Measurements from ENCODE around the gene TBC1D22A. TPM values are rescaled to one million over a fixed set of nuclear protein-coding genes. Genes with fewer than 3 reads are reported as not detected.

TBC1D22A gene
- polyA plus RNA-seq, 1 of the 3 experiments (the other 2 are of a cell fraction), result 16.5 TPM

DNA sequence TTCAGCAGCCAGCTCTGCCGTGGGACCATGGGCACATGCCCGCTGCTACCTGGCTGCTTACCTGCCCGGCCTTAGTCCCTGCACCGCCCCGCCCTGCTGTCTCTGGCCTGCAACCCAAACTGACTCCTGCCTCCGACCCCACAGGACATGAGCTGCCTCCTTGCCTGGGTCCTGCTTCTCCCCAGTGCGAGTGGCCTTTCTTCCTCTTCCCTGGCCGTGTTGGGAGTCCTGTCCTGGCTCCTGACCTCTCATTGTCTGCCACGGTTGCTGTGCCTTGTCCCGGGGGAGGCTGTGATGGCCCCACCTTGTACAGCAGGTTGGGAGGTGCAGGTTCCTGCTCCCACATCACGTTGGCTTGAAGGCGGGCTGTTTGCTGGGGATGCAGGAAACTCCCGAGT, 370.0 kb downstream of the TBC1D22A start:
- DNase-seq, result no peak
- no peak overlapping the region for H3K27ac ChIP-seq (ENCODE audit: low read depth in 2 of 2, low read length in 1 of 2)
- H3K9me2 ChIP-seq, result no peaks in the 10 kb centered on the region
- no peak overlapping the region for H2AFZ ChIP-seq (ENCODE audit: low read depth)
- no peak for TF ChIP-seq TAF1 (IDR thresholded peaks at IDR 0.05; ENCODE audit: borderline replicate concordance, low read depth, low read length)
- no peak for TF ChIP-seq GABPA (IDR thresholded peaks at IDR 0.05; ENCODE audit: low read depth)
- TF ChIP-seq SIN3A (IDR thresholded peaks at IDR 0.05; ENCODE audit: borderline replicate concordance, low read depth, low read length), result no peak
- TF ChIP-seq MEF2A (IDR thresholded peaks at IDR 0.05; ENCODE audit: borderline replicate concordance, low read depth), result no peak
- no peak for TF ChIP-seq EZH2phosphoT487 (IDR thresholded peaks at IDR 0.05; ENCODE audit: borderline replicate concordance, low read depth)
- no peak for TF ChIP-seq FOXM1 (IDR thresholded peaks at IDR 0.05; ENCODE audit: low read depth)
- H3F3A ChIP-seq (replicated peaks; ENCODE audit: insufficient read depth), result no peaks in the 10 kb centered on the region
- no peaks in the 10 kb centered on the region for H3K36me3 ChIP-seq (replicated peaks in 1 of 2; ENCODE audit: control insufficient read depth in 1 of 2, insufficient read depth in 2 of 2, low read length in 1 of 2)
- no peak overlapping the region for H3K9ac ChIP-seq
- ChIA-PET POLR2A (no interaction called here), CTCF (no interaction called here)
- no peaks in the 10 kb centered on the region for H3K27me3 ChIP-seq (ENCODE audit: insufficient read depth)
- no peaks in the 10 kb centered on the region for H3K79me2 ChIP-seq (ENCODE audit: insufficient read depth)
- H3K4me2 ChIP-seq, result no peak overlapping the region
- H3K4me1 ChIP-seq (ENCODE audit: control insufficient read depth in 1 of 2, insufficient read depth in 2 of 2, low read depth in 1 of 2, low read length in 1 of 2), result no peaks in the 10 kb centered on the region
- WGBS (ENCODE audit: low lambda C conversion rate), result 94% methylated on average over 12 of the region's 13 CpGs
- H3K9me3 ChIP-seq, result no peaks in the 10 kb centered on the region
- H3K4me3 ChIP-seq (ENCODE audit: low read depth in 2 of 2, low read length in 1 of 2), result no peak overlapping the region
- no peaks in the 10 kb centered on the region for H4K20me1 ChIP-seq (ENCODE audit: insufficient read depth)

DNA sequence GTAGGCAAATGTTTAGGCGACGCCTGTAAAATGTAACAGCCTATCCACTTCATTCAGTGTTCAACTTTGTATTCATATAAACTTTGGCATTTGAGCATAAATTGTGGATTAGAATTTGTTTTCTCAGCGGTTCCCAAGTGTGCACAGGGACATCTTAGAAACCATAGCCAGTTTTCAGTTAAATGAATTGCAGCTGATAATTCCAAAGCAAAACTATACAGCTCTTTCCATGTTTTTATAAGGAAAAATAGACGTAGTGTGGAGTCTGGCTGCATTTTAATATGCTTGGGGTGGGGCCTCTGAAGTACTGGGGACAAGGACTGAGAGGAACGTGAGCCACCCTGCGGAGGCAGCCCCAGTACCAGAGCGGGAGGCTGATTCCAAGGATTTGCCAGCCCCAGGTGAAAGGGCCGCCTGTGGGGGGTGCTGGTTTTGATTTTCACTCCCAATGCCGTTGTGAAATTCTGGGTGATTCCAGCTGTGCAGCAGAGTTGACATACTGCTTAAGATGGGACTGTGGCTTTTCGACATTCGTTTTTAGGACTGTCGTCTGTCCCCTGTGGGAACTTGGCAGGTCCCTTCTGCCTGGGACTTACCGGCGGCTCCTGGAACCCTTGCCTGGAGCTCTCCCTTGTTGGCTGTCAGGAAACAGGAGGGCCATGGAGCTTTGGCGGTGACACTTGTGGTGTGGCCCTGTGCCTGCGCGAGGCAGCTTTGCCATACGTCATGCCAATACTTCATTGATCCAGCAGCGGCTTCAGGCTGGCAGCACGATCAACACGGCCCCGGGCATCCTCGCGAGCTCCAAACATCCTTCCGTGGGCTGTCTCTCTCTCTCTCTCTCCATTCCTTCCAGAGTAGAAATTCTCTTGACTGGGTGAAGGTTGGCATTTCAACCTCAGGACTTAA, 370.9 kb downstream of the TBC1D22A start:
- Histone ChIP-seq H3K27me3 (ENCODE audit: insufficient read depth) (no peaks in the 10 kb centered on the region), H3K4me2 (no peak overlapping the region), H4K20me1 (ENCODE audit: insufficient read depth) (no peaks in the 10 kb centered on the region), H3K9ac (no peak overlapping the region), H3K4me1 (ENCODE audit: control insufficient read depth in 1 of 2, insufficient read depth in 2 of 2, low read depth in 1 of 2, low read length in 1 of 2) (no peaks in the 10 kb centered on the region), H3K36me3 (replicated peaks in 1 of 2; ENCODE audit: control insufficient read depth in 1 of 2, insufficient read depth in 2 of 2, low read length in 1 of 2) (no peaks in the 10 kb centered on the region), H3K9me2 (no peaks in the 10 kb centered on the region), H3F3A (replicated peaks; ENCODE audit: insufficient read depth) (no peaks in the 10 kb centered on the region), H3K27ac (ENCODE audit: low read depth in 2 of 2, low read length in 1 of 2) (no peak overlapping the region), H2AFZ (ENCODE audit: low read depth) (no peak overlapping the region), H3K79me2 (ENCODE audit: insufficient read depth) (no peaks in the 10 kb centered on the region), H3K9me3 (no peaks in the 10 kb centered on the region), H3K4me3 (ENCODE audit: low read depth in 2 of 2, low read length in 1 of 2) (no peak overlapping the region)
- no peak for DNase-seq
- no peak for TF ChIP-seq ELF1 (IDR thresholded peaks at IDR 0.05)
- ChIA-PET CTCF (interaction anchor here (0.5 to 0.7 kb wide), 2 partner anchors 329 to 818 kb away, joined by 3 read pairs; no protein-coding TSS in a partner anchor), POLR2A (no interaction called here)
- 93% methylated on average over 18 of the region's 25 CpGs for WGBS (ENCODE audit: low lambda C conversion rate)

DNA sequence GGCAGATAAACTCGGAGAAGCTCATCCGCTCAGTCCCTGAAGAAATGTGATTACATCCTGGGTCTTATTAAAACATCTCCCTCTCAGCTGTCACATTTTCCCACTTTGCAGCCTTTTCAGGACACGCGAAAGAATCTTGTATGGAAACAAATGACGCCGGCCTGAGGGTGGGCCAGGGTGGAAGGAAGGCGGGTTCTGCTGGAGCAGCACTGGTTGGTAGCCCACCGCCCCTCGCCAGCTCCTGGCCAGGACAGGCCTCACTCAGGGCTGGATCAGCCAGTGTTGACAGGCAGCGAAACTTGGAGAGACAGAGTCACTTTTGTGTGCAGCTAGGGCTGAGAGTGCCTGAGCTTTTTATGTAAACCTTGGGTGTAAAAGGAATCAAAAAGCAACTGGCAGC, 371.8 kb downstream of the TBC1D22A start:
- Histone ChIP-seq H3K4me1 (ENCODE audit: control insufficient read depth in 1 of 2, insufficient read depth in 2 of 2, low read depth in 1 of 2, low read length in 1 of 2) (no peaks in the 10 kb centered on the region; a peak in 1 of 4 replicates), H3F3A (replicated peaks; ENCODE audit: insufficient read depth) (no peaks in the 10 kb centered on the region), H3K4me3 (ENCODE audit: low read depth in 2 of 2, low read length in 1 of 2) (no peak overlapping the region), H3K4me2 (no peak overlapping the region), H3K27me3 (ENCODE audit: insufficient read depth) (no peaks in the 10 kb centered on the region), H2AFZ (ENCODE audit: low read depth) (no peak overlapping the region), H3K36me3 (replicated peaks in 1 of 2; ENCODE audit: control insufficient read depth in 1 of 2, insufficient read depth in 2 of 2, low read length in 1 of 2) (no peaks in the 10 kb centered on the region), H3K27ac (ENCODE audit: low read depth in 2 of 2, low read length in 1 of 2) (no peak overlapping the region), H4K20me1 (ENCODE audit: insufficient read depth) (no peaks in the 10 kb centered on the region), H3K9me3 (no peaks in the 10 kb centered on the region), H3K79me2 (ENCODE audit: insufficient read depth) (no peaks in the 10 kb centered on the region), H3K9me2 (no peaks in the 10 kb centered on the region), H3K9ac (no peak overlapping the region)
- no peak for TF ChIP-seq FOSL2 (IDR thresholded peaks at IDR 0.05; ENCODE audit: borderline replicate concordance, low read depth)
- TF ChIP-seq CTCF (IDR thresholded peaks at IDR 0.05), result no peak
- TF ChIP-seq TAF1 (IDR thresholded peaks at IDR 0.05; ENCODE audit: borderline replicate concordance, low read depth, low read length), result no peak
- TF ChIP-seq, protein P1, sequence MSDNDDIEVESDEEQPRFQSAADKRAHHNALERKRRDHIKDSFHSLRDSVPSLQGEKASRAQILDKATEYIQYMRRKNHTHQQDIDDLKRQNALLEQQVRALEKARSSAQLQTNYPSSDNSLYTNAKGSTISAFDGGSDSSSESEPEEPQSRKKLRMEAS (IDR thresholded peaks at IDR 0.05; ENCODE audit: low read depth), result no peak
- no peak for TF ChIP-seq GABPA (IDR thresholded peaks at IDR 0.05; ENCODE audit: low read depth)
- TF ChIP-seq EP300 (IDR thresholded peaks at IDR 0.05; ENCODE audit: borderline replicate concordance in 1 of 2, low read depth in 1 of 2, low read length in 1 of 2), result no peak
- TF ChIP-seq SMC3 (IDR thresholded peaks at IDR 0.05; ENCODE audit: low read depth, low read length), result no peak
- TF ChIP-seq RFX5 (IDR thresholded peaks at IDR 0.05; ENCODE audit: low read length), result no peak
- TF ChIP-seq MEF2A (IDR thresholded peaks at IDR 0.05; ENCODE audit: borderline replicate concordance, low read depth), result no peak
- no peak for TF ChIP-seq YY1 (IDR thresholded peaks at IDR 0.05; ENCODE audit: low read depth)
- TF ChIP-seq, protein P2, sequence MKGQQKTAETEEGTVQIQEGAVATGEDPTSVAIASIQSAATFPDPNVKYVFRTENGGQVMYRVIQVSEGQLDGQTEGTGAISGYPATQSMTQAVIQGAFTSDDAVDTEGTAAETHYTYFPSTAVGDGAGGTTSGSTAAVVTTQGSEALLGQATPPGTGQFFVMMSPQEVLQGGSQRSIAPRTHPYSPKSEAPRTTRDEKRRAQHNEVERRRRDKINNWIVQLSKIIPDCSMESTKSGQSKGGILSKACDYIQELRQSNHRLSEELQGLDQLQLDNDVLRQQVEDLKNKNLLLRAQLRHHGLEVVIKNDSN (IDR thresholded peaks at IDR 0.05; ENCODE audit: borderline replicate concordance, low read depth), result no peak
- TF ChIP-seq RAD21 (IDR thresholded peaks at IDR 0.05; ENCODE audit: low read length), result no peak
- no peak for TF ChIP-seq NFIC (IDR thresholded peaks at IDR 0.05; ENCODE audit: borderline replicate concordance)
- no peak for TF ChIP-seq FOXM1 (IDR thresholded peaks at IDR 0.05; ENCODE audit: low read depth)
- TF ChIP-seq EZH2phosphoT487 (IDR thresholded peaks at IDR 0.05; ENCODE audit: borderline replicate concordance, low read depth), result no peak
- TF ChIP-seq GATA2 (CRISPR knock-in tag; IDR thresholded peaks at IDR 0.05), result no peak
- TF ChIP-seq POLR2AphosphoS5 (IDR thresholded peaks at IDR 0.05; ENCODE audit: low read depth, low read length), result no peak
- CTCF ChIA-PET, result interaction anchor here (0.5 kb wide), 1 partner anchor 819 kb away, joined by 3 read pairs; no protein-coding TSS in a partner anchor
- DNase-seq, result no peak
- POLR2A ChIA-PET, result no interaction called here
- WGBS (ENCODE audit: low lambda C conversion rate), result 89% methylated on average over 9 of the region's 10 CpGs
